SKM-1 treated with dmso at 0.1 percent for 144 hours (cell line): ENCODE data around the gene EFCAB6.

Experiments
- DNase-seq: peaks from one replicate; lab custom pipeline; 2025; ENCODE audit not compliant: unreplicated experiment; lab: John Stamatoyannopoulos, UW

Gene EFCAB6

GRCh38 chr22:43533656-43534428 lies 278.3 kb downstream of the EFCAB6 start:
- no peak for DNase-seq

GRCh38 chr22:43533156-43533530 lies 279.0 kb downstream of the EFCAB6 start:
- no peak for DNase-seq

GRCh38 chr22:43532301-43533155 lies 279.6 kb downstream of the EFCAB6 start:
- no peak for DNase-seq

GRCh38 chr22:43531651-43532050 lies 280.5 kb downstream of the EFCAB6 start:
- DNase-seq, result no peak

- no peak for DNase-seq
Observed at GRCh38 chr22:43530349-43531201, 281.5 kb downstream of the EFCAB6 start.

GRCh38 chr22:43529934-43530333 lies 282.2 kb downstream of the EFCAB6 start:
- no peak for DNase-seq

- no peak for DNase-seq
Observed at GRCh38 chr22:43529461-43529860, 282.6 kb downstream of the EFCAB6 start.

GRCh38 chr22:43528601-43529360 lies 283.3 kb downstream of the EFCAB6 start:
- no peak for DNase-seq

- DNase-seq, result no peak
Observed at GRCh38 chr22:43526946-43527345, 285.2 kb downstream of the EFCAB6 start.

- DNase-seq, result no peak
Observed at GRCh38 chr22:43526117-43526655, 285.9 kb downstream of the EFCAB6 start.

- no peak for DNase-seq
Observed at GRCh38 chr22:43521716-43522115, 290.4 kb downstream of the EFCAB6 start.

GRCh38 chr22:43520632-43521039 lies 291.5 kb downstream of the EFCAB6 start:
- no peak for DNase-seq

- no peak for DNase-seq
Observed at GRCh38 chr22:43516996-43517635, 295.0 kb downstream of the EFCAB6 start.

GRCh38 chr22:43516386-43516785 lies 295.7 kb downstream of the EFCAB6 start:
- DNase-seq, result no peak

- no peak for DNase-seq
Observed at GRCh38 chr22:43515902-43516301, 296.2 kb downstream of the EFCAB6 start.

- no peak for DNase-seq
Observed at GRCh38 chr22:43515411-43515810, 296.7 kb downstream of the EFCAB6 start.

GRCh38 chr22:43514476-43515157 lies 297.5 kb downstream of the EFCAB6 start:
- no peak for DNase-seq

- no peak for DNase-seq
Observed at GRCh38 chr22:43512279-43512678, 299.8 kb downstream of the EFCAB6 start.

GRCh38 chr22:43511276-43511910 lies 300.7 kb downstream of the EFCAB6 start:
- no peak for DNase-seq
